ENCODE data around the gene NCKAP5. TPM values are rescaled to one million over a fixed set of nuclear protein-coding genes. Genes with fewer than 3 reads are reported as not detected.

Gene NCKAP5
- total and polyA plus RNA-seq, 2 of the 8 experiments (the other 6 are each of a cell fraction or from before 2014, with no cell fraction given) = 0.27 to 0.86 TPM

DNA sequence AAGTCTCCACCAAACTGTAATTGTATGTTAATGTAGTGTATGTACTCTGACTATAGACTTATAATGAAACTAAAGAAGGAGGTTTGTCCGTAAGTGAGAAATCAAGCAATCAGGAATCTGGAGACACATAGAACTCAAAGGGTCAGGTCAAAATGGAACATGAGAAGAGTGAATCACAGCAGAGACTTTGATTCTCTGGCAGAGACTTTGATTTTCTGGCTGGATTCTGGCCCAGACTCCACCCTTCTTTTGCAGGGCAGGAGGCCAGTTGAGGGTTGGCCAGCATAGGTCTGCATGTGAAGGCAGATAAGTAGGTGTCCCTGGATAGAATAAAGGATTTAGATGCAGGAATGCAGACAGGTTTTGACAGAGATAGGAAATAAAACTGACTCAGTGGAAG lies 11.0 kb upstream of the NCKAP5 start (continued):
- TF ChIP-seq SAP30 (IDR thresholded peaks at IDR 0.05; ENCODE audit: insufficient read depth, insufficient replicate concordance, low read length) (no peak), SRF (IDR thresholded peaks at IDR 0.05; ENCODE audit: low read depth, low read length) (no peak)
